Upper lobe of right lung (tissue), 1 donor: ENCODE results near the gene JAKMIP3. TPM values are rescaled to one million over a fixed set of nuclear protein-coding genes. Genes with fewer than 3 reads are reported as not detected.

Experiments used
- ATAC-seq: fragments of 200-7000 bp; cut with Tn5 transposase; one replicate; pipeline ENCODE4 v1.9.1; 2020; ENCODE audit warnings: mild to moderate bottlenecking, moderate library complexity
- DNase-seq: peaks from one replicate; pipeline ENCODE4 v3.0.0-alpha.2; 2020
- H3K27ac ChIP-seq: fragments of 200-600 bp; one replicate; pipeline ENCODE4 v1.8.0; 2022
- H3K27me3 ChIP-seq: fragments of 200-600 bp; one replicate; pipeline ENCODE4 v1.8.0; 2022; ENCODE audit warnings: mild to moderate bottlenecking
- H3K36me3 ChIP-seq: fragments of 200-600 bp; one replicate; pipeline ENCODE4 v1.8.0; 2022
- H3K4me1 ChIP-seq: fragments of 200-600 bp; one replicate; pipeline ENCODE4 v1.8.0; 2022
- H3K4me3 ChIP-seq: fragments of 200-600 bp; one replicate; pipeline ENCODE4 v1.8.0; 2022; ENCODE audit warnings: mild to moderate bottlenecking
- H3K9me3 ChIP-seq: fragments of 200-600 bp; one replicate; pipeline ENCODE4 v1.8.0; 2022
- intact Hi-C: fragments of 100-400 bp; cut with DNase I; formaldehyde crosslinking; loops from one replicate; pipeline ENCODE4 v1.11.0; 2022
- total RNA-seq: library from RNA; stranded (reverse); fragmentation: NEBNext Ultra II Directional; extraction: Animal tissue kit (Norgen Biotek cat#: 25700); gene quantifications from one replicate; pipeline ENCODE4 v1.2.1, GENCODE V29; 2021
- TF ChIP-seq, protein P1 (sequence below): fragments of 200-600 bp; IDR thresholded peaks from one replicate; pipeline ENCODE4 v1.8.0; 2022; ENCODE audit warnings: antibody characterized with exemption
- donor health status: DM: no; HTN: yes; CAD: no; lungs with severe emphysema.

Gene JAKMIP3
- total RNA-seq, 1 donor from 2014 or later = 0.32 TPM

- no peak for DNase-seq
- Histone ChIP-seq H3K27me3 (peaks cover 6% of the 10 kb centered on the region), H3K4me1 (no peaks in the 10 kb centered on the region), H3K36me3 (no peaks in the 10 kb centered on the region), H3K27ac (no peak overlapping the region), H3K4me3 (no peak overlapping the region), H3K9me3 (no peaks in the 10 kb centered on the region)
- TF ChIP-seq, protein P1, sequence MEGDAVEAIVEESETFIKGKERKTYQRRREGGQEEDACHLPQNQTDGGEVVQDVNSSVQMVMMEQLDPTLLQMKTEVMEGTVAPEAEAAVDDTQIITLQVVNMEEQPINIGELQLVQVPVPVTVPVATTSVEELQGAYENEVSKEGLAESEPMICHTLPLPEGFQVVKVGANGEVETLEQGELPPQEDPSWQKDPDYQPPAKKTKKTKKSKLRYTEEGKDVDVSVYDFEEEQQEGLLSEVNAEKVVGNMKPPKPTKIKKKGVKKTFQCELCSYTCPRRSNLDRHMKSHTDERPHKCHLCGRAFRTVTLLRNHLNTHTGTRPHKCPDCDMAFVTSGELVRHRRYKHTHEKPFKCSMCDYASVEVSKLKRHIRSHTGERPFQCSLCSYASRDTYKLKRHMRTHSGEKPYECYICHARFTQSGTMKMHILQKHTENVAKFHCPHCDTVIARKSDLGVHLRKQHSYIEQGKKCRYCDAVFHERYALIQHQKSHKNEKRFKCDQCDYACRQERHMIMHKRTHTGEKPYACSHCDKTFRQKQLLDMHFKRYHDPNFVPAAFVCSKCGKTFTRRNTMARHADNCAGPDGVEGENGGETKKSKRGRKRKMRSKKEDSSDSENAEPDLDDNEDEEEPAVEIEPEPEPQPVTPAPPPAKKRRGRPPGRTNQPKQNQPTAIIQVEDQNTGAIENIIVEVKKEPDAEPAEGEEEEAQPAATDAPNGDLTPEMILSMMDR = no peak
- intact Hi-C loops = no loop called here
- ATAC-seq = no peak
Observed at GRCh38 chr10:132104062-132104461, 38.3 kb downstream of the JAKMIP3 start.

DNA sequence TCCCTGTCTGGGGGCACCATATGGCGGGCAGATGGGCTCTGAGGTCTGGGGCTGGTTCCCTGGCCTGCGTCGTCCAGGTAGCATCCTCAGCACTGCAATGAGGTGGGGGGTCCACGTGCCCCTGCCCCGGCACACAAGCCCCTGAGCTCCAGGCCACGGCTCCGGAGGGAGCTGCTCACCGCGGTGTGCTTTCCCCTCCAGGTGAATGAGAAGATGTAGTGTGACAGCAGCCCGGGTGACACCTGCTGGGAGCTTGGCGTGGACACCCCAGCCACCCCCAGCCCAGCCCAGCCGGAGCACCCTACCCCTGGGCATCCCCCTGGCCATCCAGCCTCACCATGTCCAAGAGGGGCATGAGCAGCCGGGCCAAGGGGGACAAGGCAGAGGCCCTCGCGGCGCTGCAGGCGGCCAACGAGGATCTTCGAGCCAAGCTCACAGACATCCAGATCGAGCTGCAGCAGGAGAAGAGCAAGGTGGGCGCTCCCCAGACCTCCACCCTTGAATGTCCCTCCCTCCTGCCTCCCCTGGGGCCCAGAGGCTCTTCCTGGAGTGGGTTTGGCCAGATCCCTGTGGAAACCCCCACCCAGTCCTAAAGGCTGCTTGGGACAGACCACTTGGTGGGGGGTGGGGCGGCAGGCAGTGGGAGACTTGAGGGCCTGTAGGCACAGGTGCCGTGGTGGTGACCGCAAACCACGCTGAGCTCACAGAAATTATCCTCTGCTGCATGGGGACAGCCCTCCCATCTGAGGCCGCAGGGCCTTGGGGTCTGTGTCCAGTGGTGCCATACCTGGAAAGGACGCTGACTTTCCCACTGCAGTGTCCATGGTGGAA is 38.9 kb downstream of the JAKMIP3 start:
- Histone ChIP-seq H3K27me3 (peaks cover 6% of the 10 kb centered on the region), H3K36me3 (no peaks in the 10 kb centered on the region), H3K4me3 (no peak overlapping the region), H3K9me3 (no peaks in the 10 kb centered on the region), H3K27ac (no peak overlapping the region), H3K4me1 (no peaks in the 10 kb centered on the region)
- DNase-seq = peak; percentile 51
- intact Hi-C loops = no loop called here
- TF ChIP-seq, protein P1 = no peak
- ATAC-seq = no peak

DNA sequence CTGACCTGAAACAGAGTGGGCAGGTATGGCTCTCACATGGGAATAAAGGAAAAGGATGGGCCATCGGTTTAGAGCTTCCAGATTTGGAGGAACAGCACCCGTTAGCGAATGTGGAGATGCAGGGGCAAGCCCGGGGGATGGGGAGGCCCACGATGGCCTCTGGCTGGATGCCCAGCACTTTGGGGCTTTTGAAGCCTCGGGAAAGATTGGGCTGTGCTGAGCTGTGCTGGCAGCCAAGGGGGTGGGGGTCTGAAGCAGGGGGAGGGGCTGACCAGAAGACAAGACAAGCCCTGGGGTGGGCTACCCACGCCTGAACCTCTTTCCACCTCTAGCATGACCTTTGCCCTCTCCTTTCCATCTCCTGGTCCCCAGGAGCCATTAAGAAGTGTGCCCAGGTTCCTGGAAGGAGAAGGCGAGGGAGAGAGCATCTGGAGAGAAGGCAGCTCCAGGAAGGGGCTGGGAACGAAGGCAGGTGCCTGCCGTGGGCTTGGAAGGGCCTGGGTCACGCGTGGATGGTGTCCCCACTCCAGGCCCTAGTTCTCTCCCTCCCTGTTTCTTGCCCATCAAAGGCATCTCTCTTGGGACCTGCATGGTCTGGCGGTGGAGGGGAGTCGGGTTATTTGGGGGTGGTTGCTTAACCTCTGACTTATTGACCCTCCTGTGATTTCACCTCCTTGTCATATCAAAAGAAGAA is 39.7 kb downstream of the JAKMIP3 start:
- Histone ChIP-seq H3K4me3 (no peak overlapping the region), H3K27ac (no peak overlapping the region), H3K36me3 (no peaks in the 10 kb centered on the region), H3K27me3 (peaks cover 6% of the 10 kb centered on the region), H3K4me1 (no peaks in the 10 kb centered on the region), H3K9me3 (no peaks in the 10 kb centered on the region)
- TF ChIP-seq, protein P1 = no peak
- ATAC-seq = no peak
- intact Hi-C loops = no loop called here
- DNase-seq = no peak

DNA sequence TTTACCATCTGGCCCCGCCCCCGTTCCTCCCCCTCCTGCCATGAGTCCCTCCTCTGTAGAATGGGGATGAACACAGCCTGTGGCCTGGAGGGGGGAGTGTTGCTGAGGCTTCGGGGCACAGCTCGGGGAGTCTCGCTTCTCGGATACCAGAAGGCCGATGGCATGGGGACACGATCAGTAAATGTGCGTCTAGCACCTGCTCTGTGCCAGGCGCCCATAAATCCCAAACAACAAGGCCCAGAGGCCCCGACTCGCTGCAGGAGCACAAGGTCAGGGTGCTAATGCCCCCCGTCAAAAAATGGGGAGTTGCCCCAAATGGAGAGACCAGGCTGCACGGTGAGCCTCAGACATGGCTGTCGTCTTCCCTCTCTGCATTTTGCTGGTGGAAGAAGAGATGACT is 40.7 kb downstream of the JAKMIP3 start:
- Histone ChIP-seq H3K4me3 (no peak overlapping the region), H3K9me3 (no peaks in the 10 kb centered on the region), H3K27me3 (peaks cover 6% of the 10 kb centered on the region), H3K36me3 (no peaks in the 10 kb centered on the region), H3K27ac (no peak overlapping the region), H3K4me1 (no peaks in the 10 kb centered on the region)
- TF ChIP-seq, protein P1 = no peak
- intact Hi-C loops = no loop called here
- DNase-seq (no peak), ATAC-seq (no peak)

GRCh38 chr10:132107186-132107948 is 41.6 kb downstream of the JAKMIP3 start:
- no peaks in the 10 kb centered on the region for H3K4me1 ChIP-seq
- no peaks in the 10 kb centered on the region for H3K36me3 ChIP-seq
- H3K27ac ChIP-seq = no peak overlapping the region
- peaks cover 2% of the 10 kb centered on the region for H3K27me3 ChIP-seq
- intact Hi-C loops = no loop called here
- TF ChIP-seq, protein P1 = no peak
- H3K4me3 ChIP-seq = no peak overlapping the region
- no peak for DNase-seq
- ATAC-seq = no peak
- H3K9me3 ChIP-seq = no peaks in the 10 kb centered on the region
